Measurements from ENCODE around the gene CARD8.

GRCh38 chr19:48218997-48219396 lies 36.7 kb downstream of the CARD8 start:
- TF ChIP-seq PKNOX1 (IDR thresholded peaks at IDR 0.05), result no peak
- no peak for TF ChIP-seq BHLHE40 (IDR thresholded peaks at IDR 0.05; ENCODE audit: borderline replicate concordance)
- TF ChIP-seq SP1 (IDR thresholded peaks at IDR 0.05), result no peak
- TF ChIP-seq ARNT (IDR thresholded peaks at IDR 0.05), result no peak
- TF ChIP-seq NFRKB (IDR thresholded peaks at IDR 0.05), result no peak
- TF ChIP-seq ELF4 (IDR thresholded peaks at IDR 0.05), result no peak
- no peak for TF ChIP-seq FOXM1 (IDR thresholded peaks at IDR 0.05; ENCODE audit: borderline replicate concordance)
- TF ChIP-seq FOXK2 (IDR thresholded peaks at IDR 0.05), result no peak
- no peak for TF ChIP-seq L3MBTL2 (conservative IDR thresholded peaks at IDR 0.05)
- TF ChIP-seq CTBP1 (IDR thresholded peaks at IDR 0.05; ENCODE audit: borderline replicate concordance), result no peak
- TF ChIP-seq HDGF (IDR thresholded peaks at IDR 0.05; ENCODE audit: borderline replicate concordance), result no peak
- no peak for TF ChIP-seq TARDBP (IDR thresholded peaks at IDR 0.05)

All from HEK293T (cell line).